Measurements from ENCODE around the gene GNAS-AS1.

DNA sequence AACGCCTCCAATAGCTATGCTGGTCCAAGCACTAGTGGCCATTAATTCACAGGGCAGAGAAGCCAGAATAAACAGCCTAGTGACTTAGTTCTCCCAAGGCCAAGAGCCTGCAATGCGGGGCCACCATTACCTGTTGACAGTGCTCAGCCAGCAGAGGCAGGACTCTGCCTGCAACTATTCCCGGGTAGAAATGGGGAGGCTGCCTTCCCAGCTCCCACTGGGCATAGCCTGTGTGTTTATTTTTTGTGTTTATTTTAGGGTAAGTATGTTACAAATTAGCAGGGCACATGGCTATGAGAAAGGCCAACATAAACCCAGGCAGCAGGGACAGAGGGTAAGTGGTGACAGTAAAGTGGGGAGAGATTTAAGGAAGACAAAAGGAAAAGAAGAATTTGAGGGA, 5.0 kb downstream of the GNAS-AS1 start:
- TF ChIP-seq, protein P1, sequence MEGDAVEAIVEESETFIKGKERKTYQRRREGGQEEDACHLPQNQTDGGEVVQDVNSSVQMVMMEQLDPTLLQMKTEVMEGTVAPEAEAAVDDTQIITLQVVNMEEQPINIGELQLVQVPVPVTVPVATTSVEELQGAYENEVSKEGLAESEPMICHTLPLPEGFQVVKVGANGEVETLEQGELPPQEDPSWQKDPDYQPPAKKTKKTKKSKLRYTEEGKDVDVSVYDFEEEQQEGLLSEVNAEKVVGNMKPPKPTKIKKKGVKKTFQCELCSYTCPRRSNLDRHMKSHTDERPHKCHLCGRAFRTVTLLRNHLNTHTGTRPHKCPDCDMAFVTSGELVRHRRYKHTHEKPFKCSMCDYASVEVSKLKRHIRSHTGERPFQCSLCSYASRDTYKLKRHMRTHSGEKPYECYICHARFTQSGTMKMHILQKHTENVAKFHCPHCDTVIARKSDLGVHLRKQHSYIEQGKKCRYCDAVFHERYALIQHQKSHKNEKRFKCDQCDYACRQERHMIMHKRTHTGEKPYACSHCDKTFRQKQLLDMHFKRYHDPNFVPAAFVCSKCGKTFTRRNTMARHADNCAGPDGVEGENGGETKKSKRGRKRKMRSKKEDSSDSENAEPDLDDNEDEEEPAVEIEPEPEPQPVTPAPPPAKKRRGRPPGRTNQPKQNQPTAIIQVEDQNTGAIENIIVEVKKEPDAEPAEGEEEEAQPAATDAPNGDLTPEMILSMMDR (IDR thresholded peaks at IDR 0.05; ENCODE audit: insufficient read depth, low read length): no peak
- TF ChIP-seq GABPA (IDR thresholded peaks at IDR 0.05; ENCODE audit: low read depth) (no peak), POLR2AphosphoS5 (IDR thresholded peaks at IDR 0.05; ENCODE audit: low read depth) (no peak), SPI1 (IDR thresholded peaks at IDR 0.05; ENCODE audit: borderline replicate concordance, low read depth) (no peak)
- TF ChIP-seq, protein P2, sequence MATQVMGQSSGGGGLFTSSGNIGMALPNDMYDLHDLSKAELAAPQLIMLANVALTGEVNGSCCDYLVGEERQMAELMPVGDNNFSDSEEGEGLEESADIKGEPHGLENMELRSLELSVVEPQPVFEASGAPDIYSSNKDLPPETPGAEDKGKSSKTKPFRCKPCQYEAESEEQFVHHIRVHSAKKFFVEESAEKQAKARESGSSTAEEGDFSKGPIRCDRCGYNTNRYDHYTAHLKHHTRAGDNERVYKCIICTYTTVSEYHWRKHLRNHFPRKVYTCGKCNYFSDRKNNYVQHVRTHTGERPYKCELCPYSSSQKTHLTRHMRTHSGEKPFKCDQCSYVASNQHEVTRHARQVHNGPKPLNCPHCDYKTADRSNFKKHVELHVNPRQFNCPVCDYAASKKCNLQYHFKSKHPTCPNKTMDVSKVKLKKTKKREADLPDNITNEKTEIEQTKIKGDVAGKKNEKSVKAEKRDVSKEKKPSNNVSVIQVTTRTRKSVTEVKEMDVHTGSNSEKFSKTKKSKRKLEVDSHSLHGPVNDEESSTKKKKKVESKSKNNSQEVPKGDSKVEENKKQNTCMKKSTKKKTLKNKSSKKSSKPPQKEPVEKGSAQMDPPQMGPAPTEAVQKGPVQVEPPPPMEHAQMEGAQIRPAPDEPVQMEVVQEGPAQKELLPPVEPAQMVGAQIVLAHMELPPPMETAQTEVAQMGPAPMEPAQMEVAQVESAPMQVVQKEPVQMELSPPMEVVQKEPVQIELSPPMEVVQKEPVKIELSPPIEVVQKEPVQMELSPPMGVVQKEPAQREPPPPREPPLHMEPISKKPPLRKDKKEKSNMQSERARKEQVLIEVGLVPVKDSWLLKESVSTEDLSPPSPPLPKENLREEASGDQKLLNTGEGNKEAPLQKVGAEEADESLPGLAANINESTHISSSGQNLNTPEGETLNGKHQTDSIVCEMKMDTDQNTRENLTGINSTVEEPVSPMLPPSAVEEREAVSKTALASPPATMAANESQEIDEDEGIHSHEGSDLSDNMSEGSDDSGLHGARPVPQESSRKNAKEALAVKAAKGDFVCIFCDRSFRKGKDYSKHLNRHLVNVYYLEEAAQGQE (IDR thresholded peaks at IDR 0.05; ENCODE audit: insufficient replicate concordance, low read depth): no peak
